ENCODE results near the gene CAMTA1. TPM values are rescaled to one million over a fixed set of nuclear protein-coding genes. Genes with fewer than 3 reads are reported as not detected.

The CAMTA1 gene
- polyA plus RNA-seq, 1 donor (not counting 4 experiments of a cell fraction or from before 2014, with no cell fraction given) = 51.4 TPM

GRCh38 chr1:7227654-7228053 lies 442.4 kb downstream of the CAMTA1 start:
- no peaks in the 10 kb centered on the region for H3K9me1 ChIP-seq (ENCODE audit: control insufficient read depth, extremely low read depth, insufficient read depth, low read length)
- no peak overlapping the region for H3K27ac ChIP-seq (ENCODE audit: control insufficient read depth, insufficient read depth, low read length)
- no peaks in the 10 kb centered on the region for H3K4me1 ChIP-seq (ENCODE audit: control insufficient read depth, extremely low read depth, insufficient read depth, low read length)
- no peaks in the 10 kb centered on the region for H3K36me3 ChIP-seq (ENCODE audit: control insufficient read depth in 2 of 2, extremely low read depth in 1 of 2, insufficient read depth in 2 of 2, low read length in 2 of 2)
- no peaks in the 10 kb centered on the region for H4K20me1 ChIP-seq (ENCODE audit: control insufficient read depth, extremely low read depth, insufficient read depth, low read length)
- FAIRE-seq (no peak), DNase-seq (ENCODE audit: low read depth, low spot score) (no peak)
- H3K9ac ChIP-seq (ENCODE audit: control insufficient read depth, extremely low read depth, insufficient read depth, low read length) = no peak overlapping the region
- TF ChIP-seq EZH2 (IDR thresholded peaks at IDR 0.05; ENCODE audit: low read length) = no peak
- no peak for TF ChIP-seq CTCF (optimal IDR thresholded peaks at IDR 0.05 in 1 of 3, IDR thresholded peaks at IDR 0.05 in 1 of 3, conservative IDR thresholded peaks at IDR 0.05 in 1 of 3; ENCODE audit: extremely low read depth in 1 of 3, insufficient read depth in 2 of 3, low read length in 3 of 3)
- H3K4me2 ChIP-seq (ENCODE audit: control insufficient read depth, extremely low read depth, insufficient read depth, low read depth, low read length) = no peak overlapping the region
- H3K4me3 ChIP-seq (ENCODE audit: control insufficient read depth in 2 of 3, extremely low read depth in 1 of 3, insufficient read depth in 2 of 3, low read depth in 1 of 3, low read length in 3 of 3) = no peak overlapping the region
- H3K9me3 ChIP-seq (ENCODE audit: control insufficient read depth, low read depth, low read length) = no peaks in the 10 kb centered on the region
- H3K27me3 ChIP-seq (ENCODE audit: control insufficient read depth, extremely low read depth, insufficient read depth, low read length) = peaks cover 20% of the 10 kb centered on the region
- dilution Hi-C loops (cut with MboI; ENCODE audit: extremely low pct_ligation_motif_present, low sequenced_read_pairs) = no loop called here
- H2AFZ ChIP-seq (ENCODE audit: control insufficient read depth, low read length) = no peak overlapping the region
- H3K79me2 ChIP-seq (ENCODE audit: control insufficient read depth, insufficient read depth, low read length) = no peaks in the 10 kb centered on the region

- H3K4me1 ChIP-seq (ENCODE audit: control insufficient read depth, extremely low read depth, insufficient read depth, low read length) = no peaks in the 10 kb centered on the region
- no peaks in the 10 kb centered on the region for H4K20me1 ChIP-seq (ENCODE audit: control insufficient read depth, extremely low read depth, insufficient read depth, low read length)
- H3K27ac ChIP-seq (ENCODE audit: control insufficient read depth, insufficient read depth, low read length) = no peak overlapping the region
- H3K79me2 ChIP-seq (ENCODE audit: control insufficient read depth, insufficient read depth, low read length) = no peaks in the 10 kb centered on the region
- no peaks in the 10 kb centered on the region for H3K9me1 ChIP-seq (ENCODE audit: control insufficient read depth, extremely low read depth, insufficient read depth, low read length)
- H3K4me3 ChIP-seq (ENCODE audit: control insufficient read depth in 2 of 3, extremely low read depth in 1 of 3, insufficient read depth in 2 of 3, low read depth in 1 of 3, low read length in 3 of 3) = no peak overlapping the region
- dilution Hi-C loops (cut with MboI; ENCODE audit: extremely low pct_ligation_motif_present, low sequenced_read_pairs) = no loop called here
- H2AFZ ChIP-seq (ENCODE audit: control insufficient read depth, low read length) = no peak overlapping the region
- H3K36me3 ChIP-seq (ENCODE audit: control insufficient read depth in 2 of 2, extremely low read depth in 1 of 2, insufficient read depth in 2 of 2, low read length in 2 of 2) = no peaks in the 10 kb centered on the region
- TF ChIP-seq CTCF (optimal IDR thresholded peaks at IDR 0.05 in 1 of 3, IDR thresholded peaks at IDR 0.05 in 1 of 3, conservative IDR thresholded peaks at IDR 0.05 in 1 of 3; ENCODE audit: extremely low read depth in 1 of 3, insufficient read depth in 2 of 3, low read length in 3 of 3) (no peak), EZH2 (IDR thresholded peaks at IDR 0.05; ENCODE audit: low read length) (no peak)
- H3K4me2 ChIP-seq (ENCODE audit: control insufficient read depth, extremely low read depth, insufficient read depth, low read depth, low read length) = no peak overlapping the region
- H3K9ac ChIP-seq (ENCODE audit: control insufficient read depth, extremely low read depth, insufficient read depth, low read length) = no peak overlapping the region
- peaks cover 20% of the 10 kb centered on the region for H3K27me3 ChIP-seq (ENCODE audit: control insufficient read depth, extremely low read depth, insufficient read depth, low read length)
- no peak for DNase-seq (ENCODE audit: low read depth, low spot score)
- H3K9me3 ChIP-seq (ENCODE audit: control insufficient read depth, low read depth, low read length) = no peaks in the 10 kb centered on the region
- FAIRE-seq = no peak
Observed at GRCh38 chr1:7228252-7228961, 443.2 kb downstream of the CAMTA1 start.

Measured in keratinocyte (primary cell).